Mucosa of gallbladder (tissue), 1 donor: ENCODE data around the gene PDE4B. TPM values are rescaled to one million over a fixed set of nuclear protein-coding genes. Genes with fewer than 3 reads are reported as not detected.
"Not testable (repeated sequence)": the region's sequence is repeated elsewhere in the genome, so short reads cannot be mapped to it uniquely, and the experiment has no call there.

Experiments used
- DNase-seq: peaks from one replicate; pipeline ENCODE4 v3.0.0-alpha.2; 2020; ENCODE audit warnings: low spot score
- total RNA-seq: library from RNA; stranded (reverse); gene quantifications from one replicate; pipeline ENCODE4 v1.2.1, GENCODE V29; 2021
- donor health status: DM: no; HTN: no; CAD: no.

Gene PDE4B
- total RNA-seq, 1 donor from 2014 or later = 5.2 TPM

DNA sequence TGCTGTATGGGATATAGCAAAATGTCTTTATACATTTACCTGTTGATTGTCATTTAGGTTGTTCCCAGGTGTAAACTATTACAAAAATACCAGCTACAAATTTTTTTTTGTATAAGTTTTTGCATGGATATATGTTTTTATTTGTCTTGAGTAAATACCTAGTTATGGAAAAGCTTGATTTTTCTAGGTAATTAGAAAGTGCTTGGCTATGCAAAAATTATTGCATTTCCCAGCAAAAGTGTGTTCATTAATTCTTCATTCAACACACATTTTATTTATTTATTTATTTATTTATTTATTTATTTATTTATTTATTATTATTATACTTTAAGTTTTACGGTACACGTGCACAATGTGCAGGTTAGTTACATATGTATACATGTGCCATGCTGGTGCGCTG lies 22.1 kb downstream of the PDE4B start:
- no peak for DNase-seq

DNA sequence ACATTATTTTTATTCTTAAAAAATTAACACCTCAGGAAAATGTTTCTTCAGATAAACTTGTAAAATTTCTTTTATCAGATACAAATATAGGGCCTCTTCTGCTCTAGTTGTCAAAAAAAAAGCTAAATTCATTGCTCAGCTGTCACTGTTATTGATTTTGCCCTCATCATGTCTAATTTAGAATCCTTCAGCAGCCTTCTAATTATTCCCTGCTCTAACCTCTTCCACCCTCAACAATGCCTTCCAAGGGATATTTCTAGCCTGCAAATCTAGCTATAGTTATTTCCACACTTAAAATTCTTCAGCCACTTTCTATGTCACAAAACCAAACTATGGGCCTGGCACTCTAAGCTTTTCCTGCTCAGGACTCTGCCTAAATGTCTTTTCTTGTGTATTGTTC lies 25.2 kb downstream of the PDE4B start:
- no peak for DNase-seq

DNA sequence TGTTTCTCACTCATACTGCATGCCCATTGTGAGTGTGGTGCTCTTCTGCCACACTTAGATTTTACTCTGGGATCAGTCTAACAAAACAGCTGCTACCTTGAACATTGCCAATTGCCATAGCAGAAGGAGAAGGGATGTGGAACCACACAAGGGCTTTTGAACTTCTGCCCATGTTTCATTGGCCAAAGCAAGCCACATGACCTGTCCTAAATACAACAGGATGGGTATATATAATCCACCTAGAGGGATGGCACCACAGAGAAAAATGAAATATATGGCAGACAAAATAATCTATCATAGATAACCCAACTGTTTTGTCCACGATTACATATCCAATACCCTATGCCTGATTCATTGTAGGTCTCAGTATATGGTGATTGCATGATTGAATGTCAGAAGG lies 26.3 kb downstream of the PDE4B start:
- no peak for DNase-seq

DNA sequence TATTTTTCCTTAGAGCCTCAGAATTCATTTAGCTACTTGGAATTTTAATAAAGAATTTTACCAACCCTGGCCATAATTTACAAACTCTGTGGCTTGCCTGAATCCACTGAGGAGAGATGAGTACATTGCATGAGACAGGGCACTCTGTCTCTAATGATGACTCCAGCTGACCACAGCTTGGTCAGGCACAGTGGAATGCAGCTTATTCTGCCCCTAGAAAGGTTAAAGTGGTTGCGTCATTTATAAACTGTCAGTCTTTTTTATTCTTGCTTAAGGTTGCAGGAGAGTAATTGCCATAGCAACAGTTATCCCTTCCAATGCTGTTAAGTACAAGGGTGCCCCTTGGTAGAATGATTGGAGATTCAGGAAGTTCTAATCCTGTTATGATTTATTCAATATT lies 28.3 kb downstream of the PDE4B start:
- DNase-seq = no peak

DNA sequence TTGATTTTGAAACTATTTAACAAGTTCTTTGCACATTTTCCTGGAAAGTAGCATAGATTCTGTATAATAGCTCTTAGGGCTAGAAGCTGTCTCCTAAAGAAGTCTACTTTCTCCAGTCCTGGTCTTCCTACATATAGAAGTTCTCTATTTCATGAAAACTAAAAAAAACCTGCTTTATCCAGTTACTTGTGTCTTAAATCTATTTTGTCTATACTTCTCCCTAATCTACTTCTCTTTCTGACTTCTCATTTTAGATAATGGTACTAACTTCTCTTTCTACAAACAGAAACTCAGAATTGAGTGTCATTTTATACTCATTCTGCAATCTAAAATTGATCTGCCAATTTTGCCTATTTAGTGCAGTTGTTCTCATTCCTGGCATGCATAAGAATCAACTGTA lies 28.7 kb downstream of the PDE4B start:
- DNase-seq = no peak

DNA sequence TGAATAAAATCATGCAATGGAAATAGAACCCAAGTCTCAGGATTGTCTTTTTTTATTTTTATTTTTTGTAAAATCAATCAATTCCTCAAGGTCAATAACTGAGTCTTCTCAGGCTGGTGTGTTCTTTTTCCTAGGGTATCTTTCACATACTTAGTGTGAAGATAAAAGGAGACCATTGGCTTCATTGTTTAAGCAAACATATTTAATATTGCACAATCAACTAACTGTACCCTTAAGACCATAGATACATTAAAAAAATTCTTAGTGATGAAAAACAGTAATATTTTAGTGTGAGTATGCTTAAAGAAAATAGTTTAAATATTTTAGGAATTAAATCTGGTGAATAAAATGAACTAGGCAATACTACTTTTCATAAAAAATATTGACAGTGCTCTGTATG lies 31.4 kb downstream of the PDE4B start:
- DNase-seq = no peak

DNA sequence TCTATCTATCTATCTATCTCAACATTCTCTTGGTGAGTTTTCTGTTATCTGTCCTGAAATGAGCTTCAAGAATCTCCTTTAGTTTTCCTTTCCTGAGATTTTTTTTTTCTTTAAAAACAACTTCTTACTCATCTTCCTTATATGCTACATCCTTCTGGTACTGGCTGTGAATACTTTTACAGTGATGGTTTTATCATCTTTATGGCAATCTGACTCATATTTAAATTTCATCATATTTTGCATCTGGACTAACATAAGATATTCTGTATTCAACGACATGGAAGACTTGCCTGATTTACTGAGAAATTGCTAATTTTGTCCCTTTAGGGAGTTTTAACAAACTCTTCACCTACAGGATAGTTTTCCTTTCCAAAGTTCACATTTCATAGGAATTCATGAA lies 33.0 kb downstream of the PDE4B start:
- no peak for DNase-seq

DNA sequence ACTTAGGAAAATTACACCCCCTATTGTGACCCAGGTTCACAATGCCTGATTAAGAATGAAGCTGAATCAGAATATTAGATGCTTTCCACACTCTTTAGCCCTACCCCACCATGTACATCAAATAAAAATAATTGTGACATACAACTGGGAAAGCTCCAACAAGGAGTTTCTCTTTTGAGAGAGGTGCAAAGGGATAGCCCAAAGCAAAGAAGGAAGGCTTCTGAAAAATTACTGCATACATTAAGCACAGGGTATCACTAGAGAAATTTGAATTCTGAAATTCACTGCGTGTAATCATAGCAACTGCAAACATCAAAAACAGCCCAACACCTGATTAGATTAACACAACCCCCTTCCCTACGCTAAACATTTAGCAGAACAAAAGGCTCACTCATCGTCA lies 34.1 kb downstream of the PDE4B start:
- no peak for DNase-seq

DNA sequence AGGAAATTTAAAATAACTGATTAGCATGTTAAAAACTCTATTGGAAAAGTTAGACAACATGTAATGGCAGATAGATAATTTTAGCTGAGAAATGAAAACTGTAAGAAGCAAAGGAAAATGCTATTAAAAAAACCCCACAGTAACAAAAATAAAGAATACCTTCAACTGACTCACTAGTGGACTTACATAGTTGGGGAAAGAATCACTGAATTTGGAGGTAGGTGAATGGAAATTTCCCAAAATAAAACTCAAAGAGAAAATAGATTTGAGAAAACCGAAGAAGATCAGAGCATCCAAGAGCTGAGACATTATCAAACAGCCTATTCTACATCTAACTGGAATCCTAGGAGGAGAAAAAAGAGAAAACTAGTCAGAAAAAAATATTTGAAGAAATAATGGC lies 34.7 kb downstream of the PDE4B start:
- DNase-seq = no peak

DNA sequence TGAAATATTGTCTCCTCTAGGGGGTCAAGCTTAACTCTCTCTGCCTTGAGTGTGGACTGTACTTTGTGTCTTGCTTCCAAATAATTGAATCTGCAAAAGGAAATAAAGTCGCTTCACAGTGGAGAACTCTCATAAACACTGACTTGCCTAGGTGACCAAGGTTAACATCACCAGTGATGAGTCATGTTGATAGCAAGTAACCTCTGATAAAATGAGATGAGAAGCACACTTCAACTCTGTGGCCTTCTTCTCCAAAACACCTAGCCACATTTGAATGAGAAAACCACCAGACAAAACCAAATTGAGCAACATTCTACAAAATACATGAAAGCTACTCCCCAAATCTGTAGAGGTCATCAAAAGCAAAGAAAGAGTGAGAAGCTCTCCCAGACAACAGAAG lies 37.6 kb downstream of the PDE4B start:
- DNase-seq = no peak

DNA sequence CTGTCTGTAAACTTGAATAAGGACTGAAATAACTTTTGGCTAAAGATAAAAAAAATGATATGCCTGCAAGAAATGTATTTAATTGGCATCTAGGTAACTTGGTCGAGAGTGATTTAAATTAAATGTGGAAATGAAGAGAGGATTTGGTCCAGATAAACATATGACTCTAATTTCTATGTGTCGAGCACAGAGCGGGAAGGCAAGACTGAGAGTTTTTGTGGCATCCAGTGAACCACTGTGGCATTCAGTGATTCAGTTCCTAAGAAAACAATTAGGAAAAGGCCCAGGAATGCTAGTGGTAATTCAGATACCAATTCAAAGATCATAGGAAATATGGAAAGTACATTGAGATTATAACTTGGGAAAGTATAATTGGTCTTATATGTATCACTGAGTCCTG lies 39.6 kb downstream of the PDE4B start:
- DNase-seq = no peak

DNA sequence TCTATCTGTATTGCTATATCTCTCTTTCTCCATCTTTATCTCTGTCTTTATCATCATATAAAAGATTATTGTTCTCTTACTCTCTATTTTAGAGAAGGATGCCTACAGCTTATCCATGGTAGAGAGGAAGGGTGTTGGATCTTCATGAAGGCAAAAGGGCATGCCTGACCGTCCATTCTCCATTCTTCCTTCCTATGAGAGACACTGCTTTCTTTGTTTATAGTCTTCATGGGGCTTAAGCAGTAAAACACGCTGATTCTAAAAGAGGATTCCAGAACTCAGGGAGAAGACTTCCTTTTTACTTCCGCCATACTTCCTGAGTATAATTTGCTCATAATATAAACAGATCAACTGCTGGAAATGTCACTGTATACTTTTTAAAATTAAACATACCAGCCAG lies 44.0 kb downstream of the PDE4B start:
- DNase-seq = no peak

DNA sequence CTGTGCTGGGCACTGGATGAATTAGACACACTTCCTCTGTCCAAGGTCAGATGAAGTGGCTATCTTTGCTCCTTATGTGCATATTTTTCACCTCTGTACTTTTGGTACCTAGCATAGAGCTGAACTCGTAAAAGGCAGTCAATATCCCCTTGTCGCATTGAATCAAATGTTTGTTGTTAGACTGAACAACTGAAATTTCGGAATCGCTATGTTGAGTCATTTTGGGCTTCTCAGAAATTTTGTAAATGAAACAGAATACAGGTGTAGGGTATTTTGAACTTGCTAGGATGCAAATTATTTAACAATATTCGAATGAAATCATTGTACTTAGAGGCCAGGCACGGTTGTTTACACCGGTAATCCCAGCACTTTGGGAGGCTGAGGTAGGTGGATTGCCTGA lies 48.0 kb downstream of the PDE4B start:
- no peak for DNase-seq

DNA sequence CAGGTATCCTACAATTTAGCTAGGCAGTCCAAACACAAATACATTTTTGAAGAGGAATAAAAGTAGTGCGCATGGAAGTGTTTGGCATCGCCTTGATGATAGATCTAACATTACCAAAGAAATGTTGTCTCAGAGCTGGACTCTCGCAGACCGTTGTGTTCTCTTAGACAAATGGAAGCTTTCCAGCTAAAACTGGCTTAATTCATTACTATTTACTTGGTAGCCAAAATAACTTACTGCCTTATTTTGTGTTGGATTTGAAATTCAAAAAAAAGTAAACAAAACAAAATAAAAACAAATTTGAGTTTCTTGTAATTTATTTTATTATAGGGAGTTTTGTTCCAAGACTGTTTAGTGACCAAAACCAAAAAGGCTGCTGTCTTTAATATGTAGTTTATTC lies 51.6 kb downstream of the PDE4B start:
- no peak for DNase-seq

DNA sequence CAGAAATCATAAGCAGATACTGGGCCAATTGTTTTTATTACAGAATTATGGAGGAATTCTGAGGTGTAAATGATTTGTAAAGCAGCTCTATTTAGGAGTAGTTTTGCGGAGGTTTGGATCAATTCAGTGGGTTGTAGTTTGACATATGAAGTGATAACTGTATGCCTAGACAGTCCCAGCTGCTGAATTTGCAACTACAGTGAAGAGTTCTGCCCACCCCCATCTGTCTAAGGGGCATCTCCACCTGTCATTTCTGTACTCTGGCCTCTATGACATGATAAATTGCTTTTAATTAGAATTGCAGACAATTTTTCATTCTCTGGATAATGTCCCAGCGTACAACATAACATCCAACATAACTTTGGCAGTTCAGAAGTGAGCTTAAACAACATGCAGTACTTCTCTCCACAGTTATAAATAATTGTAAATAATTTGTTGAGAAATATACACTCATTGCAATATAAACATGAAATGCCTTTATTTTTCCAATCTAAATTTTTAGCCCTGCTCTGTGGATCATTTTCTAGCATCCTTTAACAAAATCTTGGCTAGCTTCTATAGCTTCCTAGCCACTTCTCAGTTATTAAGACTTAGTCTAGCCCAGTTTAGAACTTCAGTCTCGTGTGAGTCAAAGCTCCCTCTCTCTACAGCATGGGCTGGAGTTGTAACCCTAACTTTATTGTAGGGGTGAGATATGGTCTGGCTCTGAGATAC lies 52.3 kb downstream of the PDE4B start:
- no peak for DNase-seq

DNA sequence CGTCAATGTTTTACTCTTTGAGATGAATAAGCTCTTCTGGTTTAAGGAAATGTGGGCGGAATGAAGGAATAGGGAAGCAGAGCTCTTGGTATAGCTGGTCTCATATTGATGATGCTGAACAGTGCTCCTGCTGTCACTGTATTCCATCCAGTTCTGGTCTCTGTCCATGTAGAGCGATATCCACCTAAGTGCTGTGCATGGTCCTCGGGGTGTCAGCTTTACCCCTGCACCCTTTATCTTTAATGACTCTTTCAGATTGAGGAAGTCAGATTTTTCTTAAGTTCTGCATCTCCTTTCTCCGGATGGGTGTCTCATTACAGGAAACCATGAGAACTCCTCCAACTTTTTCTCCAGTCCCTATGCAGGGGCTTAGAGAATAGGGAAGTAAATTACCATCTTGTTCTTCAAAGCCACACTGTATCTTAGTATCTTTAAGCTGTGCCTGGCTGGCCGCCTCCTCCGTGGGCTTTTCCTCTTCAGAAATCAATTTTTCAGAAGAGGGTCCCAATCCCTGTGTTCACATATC lies 52.9 kb downstream of the PDE4B start:
- no peak for DNase-seq

DNA sequence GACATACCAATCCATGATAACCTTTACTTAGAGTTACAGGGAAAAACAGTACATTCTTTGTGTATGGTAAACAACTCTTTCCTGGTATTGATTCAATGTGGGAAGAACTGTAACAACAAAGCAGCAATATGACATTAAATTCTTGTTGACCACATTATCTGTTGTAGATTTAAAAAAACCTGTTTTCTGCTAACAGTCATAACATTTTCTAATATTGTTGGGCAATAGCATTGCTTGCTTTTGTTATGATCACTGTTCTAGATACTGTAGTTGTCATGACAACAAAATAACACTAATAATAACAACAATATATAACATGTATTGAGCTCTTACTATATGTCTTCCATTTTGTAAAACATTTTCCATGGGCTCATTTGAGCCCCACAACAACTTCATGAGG lies 54.2 kb downstream of the PDE4B start:
- DNase-seq = no peak

DNA sequence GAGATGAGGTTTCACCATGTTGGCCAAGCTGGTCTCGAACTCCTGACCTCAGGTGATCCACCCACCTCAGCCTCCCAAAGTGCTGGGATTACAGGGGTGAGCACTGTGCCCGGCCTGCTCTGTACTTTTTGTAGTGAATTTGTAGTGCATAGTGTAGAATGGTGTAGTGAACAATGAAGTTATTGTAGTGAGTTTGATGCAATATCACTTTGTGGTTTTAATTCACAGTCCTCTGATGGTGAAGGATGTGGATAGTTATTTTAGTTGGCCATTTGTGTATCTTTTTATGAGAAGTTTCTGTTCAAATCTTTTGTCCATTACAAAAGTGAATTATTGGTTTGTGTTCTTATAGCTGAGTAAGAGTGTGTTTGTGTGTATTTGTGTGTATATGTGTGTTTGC lies 57.6 kb downstream of the PDE4B start:
- no peak for DNase-seq

DNA sequence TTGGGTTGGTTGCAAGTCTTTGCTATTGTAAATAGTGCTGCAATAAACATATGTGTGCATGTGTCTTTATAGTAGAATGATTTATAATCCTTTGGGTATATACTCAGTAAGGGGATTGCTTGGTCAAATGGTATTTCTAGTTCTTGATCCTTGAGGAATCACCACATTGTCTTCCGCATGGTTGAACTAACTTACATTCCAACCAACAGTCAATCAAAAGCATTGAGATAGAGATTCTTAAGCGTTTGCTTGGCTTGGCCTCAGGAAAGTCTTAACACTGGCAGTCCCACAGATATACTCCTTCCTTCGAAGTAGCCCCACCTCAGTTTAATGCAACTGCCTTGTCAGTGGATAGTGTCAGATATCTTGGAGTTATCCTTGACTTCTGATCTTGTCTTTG lies 63.9 kb downstream of the PDE4B start:
- not testable (repeated sequence) for DNase-seq

DNA sequence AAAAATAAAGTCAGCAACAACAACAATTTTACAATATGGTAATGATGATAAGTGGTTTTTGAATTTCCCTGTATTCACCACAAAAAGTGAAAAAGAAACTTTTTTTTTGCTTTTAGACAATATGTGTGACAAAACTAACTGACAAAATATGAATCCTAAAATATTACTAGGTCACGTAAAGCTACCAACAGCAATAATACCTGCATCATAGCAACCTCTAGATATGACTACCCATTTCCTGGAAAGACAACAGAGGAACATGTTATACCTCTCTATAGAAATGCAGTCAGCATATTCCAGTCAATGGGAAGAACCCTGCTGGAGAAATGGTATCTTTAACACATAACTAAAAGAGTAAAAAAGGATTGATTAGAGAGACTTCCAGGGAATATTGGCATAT lies 73.7 kb downstream of the PDE4B start:
- DNase-seq = no peak

DNA sequence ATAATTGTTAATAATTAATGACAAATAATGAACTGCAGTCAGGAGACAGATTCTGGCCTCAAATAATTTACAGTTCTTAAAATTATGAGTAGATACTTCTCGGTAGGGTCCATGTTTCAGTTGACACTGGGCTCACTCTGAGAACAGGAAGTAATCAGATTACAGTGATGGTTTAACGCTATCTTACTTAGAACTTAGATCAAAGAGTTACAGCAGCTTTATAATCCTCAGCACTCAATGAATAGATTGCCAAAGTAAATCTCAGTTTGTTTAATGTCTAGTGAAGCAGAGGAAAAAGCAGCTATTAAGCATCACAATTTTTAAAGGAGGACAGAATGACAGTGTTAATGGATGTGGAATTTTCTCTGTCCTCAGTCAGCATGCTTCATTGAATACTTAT lies 79.6 kb downstream of the PDE4B start:
- DNase-seq = no peak

DNA sequence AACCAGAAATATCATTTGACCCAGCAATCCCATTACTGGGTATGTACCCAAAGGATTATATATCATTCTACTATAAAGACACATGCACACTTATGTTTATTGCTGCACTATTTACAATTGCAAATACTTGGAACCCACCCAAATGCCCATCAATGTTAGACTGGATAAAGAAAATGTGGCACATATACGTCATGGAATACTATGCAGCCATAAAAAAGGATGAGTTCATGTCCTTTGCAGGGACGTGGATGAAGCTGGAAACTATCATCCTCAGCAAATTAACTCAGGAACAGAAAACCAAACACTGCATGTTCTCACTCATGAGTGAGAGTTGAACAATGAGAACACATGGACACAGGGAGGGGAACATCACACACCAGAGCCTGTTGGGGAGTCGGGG lies 85.6 kb downstream of the PDE4B start:
- not testable (repeated sequence) for DNase-seq

DNA sequence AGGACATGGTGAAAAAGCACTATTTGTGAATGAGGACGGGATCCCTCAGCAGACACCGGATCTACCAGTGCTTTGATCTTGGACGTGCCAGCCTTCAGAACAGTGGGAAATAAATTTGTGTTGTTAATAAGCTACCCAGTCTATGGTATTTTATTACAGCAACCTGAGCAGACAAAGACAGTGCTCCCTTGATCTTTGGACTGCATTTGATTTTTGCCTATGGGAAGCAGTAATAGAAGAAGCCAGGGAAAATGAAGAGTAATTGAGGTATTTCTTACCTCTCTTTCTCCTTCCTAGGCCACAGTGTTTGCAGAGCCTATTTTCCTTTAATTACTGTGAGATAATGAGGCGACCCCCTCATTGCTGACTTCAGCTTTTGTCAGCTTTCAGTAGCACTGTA lies 87.9 kb downstream of the PDE4B start:
- DNase-seq = no peak

DNA sequence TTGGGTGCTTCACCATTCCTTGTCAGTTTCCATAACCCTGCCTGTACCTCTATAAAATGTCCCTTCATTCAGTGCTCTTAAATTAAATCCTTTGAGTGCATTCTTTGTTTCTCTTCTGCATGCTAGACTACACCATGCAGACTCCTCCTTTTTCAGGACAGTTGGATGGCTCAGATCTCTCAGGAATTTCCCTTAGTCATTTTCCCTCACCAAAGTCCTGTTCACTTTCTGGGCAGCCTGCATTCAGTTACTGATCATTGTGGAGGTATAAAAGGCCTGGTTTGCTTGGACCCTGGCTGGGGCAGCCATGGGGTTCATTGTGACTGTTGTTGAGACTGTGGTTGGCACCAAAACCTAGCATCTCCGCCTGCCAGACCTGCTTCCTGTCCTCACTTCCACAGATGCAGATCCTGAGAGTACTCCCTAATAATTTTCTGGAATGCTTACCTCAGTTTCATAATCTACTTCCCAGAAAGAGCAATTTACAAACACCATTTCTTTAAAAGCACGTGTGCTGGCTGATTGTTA lies 88.4 kb downstream of the PDE4B start:
- DNase-seq = no peak
